GM12878 (cell line): ENCODE measurements around the gene ZCCHC24.

Experiments used
- CREB1 ChIP-seq: IDR thresholded peaks from 2 replicates; pipeline ENCODE4 v1.6.1; 2012; ENCODE audit warnings: low read depth, mild to moderate bottlenecking, inconsistent platforms
- EZH2 ChIP-seq: IDR thresholded peaks from 2 replicates; pipeline ENCODE4 v1.6.1; 2012; ENCODE audit warnings: low read depth, mild to moderate bottlenecking, control low read depth, inconsistent platforms, low read length, borderline replicate concordance; ENCODE audit not compliant: control insufficient read depth
- IKZF2 ChIP-seq, 2 experiments: fragments of 450-650 bp; IDR thresholded peaks; 2 replicates each; pipeline ENCODE4 v1.6.1; 2017; ENCODE audit warnings: mild to moderate bottlenecking in 2 of 2, moderate library complexity in 2 of 2
- JUNB ChIP-seq: IDR thresholded peaks from 2 replicates; pipeline ENCODE4 v1.6.1; 2016; ENCODE audit warnings: antibody characterized with exemption, mild to moderate bottlenecking
- SMC3 ChIP-seq: IDR thresholded peaks from 2 replicates; pipeline ENCODE4 v1.6.1; 2011; ENCODE audit warnings: low read length, improper control_type of control experiment, borderline replicate concordance
- SRF ChIP-seq, 2 experiments: IDR thresholded peaks; 2 replicates each; pipeline ENCODE4 v1.6.1; 2011; ENCODE audit warnings: low read depth in 2 of 2, low read length in 2 of 2, mild to moderate bottlenecking in 1 of 2, moderate library complexity in 1 of 2
- ZSCAN29 ChIP-seq: fragments of 450-650 bp; IDR thresholded peaks from 2 replicates; pipeline ENCODE4 v1.6.1; 2017; ENCODE audit warnings: mild to moderate bottlenecking, moderate library complexity
- TF ChIP-seq, protein P1 (sequence below): IDR thresholded peaks from 2 replicates; pipeline ENCODE4 v1.6.1; 2012; ENCODE audit warnings: low read depth, low read length, improper control_type of control experiment
- TF ChIP-seq, protein P2 (sequence below): fragments of 450-650 bp; IDR thresholded peaks from 2 replicates; pipeline ENCODE4 v1.6.1; 2017; ENCODE audit warnings: antibody characterized with exemption, mild to moderate bottlenecking, moderate library complexity

DNA sequence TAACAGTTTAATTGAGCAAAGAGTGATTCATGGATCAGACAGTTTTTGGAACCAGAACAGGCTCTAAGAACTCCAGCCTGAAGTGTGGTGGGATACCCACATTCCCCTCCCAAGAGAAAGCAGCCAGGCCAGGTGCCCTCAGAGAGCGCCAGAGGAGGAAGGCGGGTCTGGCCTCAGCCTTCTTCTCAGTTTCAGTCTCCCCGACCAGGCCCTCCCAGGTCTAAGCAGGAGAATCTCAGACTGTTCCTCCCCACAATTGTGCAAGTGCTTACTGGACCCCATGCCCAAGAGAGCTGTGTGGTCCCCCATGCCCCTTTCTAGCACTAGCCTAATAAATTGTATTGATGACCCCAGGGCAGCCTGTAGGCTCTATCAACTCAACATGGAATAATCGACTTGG, 72.6 kb downstream of the ZCCHC24 start:
- TF ChIP-seq SRF (IDR thresholded peaks at IDR 0.05; ENCODE audit: low read depth in 2 of 2, low read length in 2 of 2) (no peak), JUNB (no peak), SMC3 (no peak), ZSCAN29 (no peak), CREB1 (no peak), IKZF2 (IDR thresholded peaks at IDR 0.05) (no peak), EZH2 (no peak)
- TF ChIP-seq, protein P1, sequence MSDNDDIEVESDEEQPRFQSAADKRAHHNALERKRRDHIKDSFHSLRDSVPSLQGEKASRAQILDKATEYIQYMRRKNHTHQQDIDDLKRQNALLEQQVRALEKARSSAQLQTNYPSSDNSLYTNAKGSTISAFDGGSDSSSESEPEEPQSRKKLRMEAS, result no peak
- TF ChIP-seq, protein P2, sequence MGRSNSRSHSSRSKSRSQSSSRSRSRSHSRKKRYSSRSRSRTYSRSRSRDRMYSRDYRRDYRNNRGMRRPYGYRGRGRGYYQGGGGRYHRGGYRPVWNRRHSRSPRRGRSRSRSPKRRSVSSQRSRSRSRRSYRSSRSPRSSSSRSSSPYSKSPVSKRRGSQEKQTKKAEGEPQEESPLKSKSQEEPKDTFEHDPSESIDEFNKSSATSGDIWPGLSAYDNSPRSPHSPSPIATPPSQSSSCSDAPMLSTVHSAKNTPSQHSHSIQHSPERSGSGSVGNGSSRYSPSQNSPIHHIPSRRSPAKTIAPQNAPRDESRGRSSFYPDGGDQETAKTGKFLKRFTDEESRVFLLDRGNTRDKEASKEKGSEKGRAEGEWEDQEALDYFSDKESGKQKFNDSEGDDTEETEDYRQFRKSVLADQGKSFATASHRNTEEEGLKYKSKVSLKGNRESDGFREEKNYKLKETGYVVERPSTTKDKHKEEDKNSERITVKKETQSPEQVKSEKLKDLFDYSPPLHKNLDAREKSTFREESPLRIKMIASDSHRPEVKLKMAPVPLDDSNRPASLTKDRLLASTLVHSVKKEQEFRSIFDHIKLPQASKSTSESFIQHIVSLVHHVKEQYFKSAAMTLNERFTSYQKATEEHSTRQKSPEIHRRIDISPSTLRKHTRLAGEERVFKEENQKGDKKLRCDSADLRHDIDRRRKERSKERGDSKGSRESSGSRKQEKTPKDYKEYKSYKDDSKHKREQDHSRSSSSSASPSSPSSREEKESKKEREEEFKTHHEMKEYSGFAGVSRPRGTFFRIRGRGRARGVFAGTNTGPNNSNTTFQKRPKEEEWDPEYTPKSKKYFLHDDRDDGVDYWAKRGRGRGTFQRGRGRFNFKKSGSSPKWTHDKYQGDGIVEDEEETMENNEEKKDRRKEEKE, result no peak
